HG02970 (cell line): ENCODE results near the gene PROCA1.

Source experiments
- ATAC-seq: cut with Tn5 transposase; IDR thresholded peaks from one replicate; pipeline ENCODE4 v1.9.1; 2021; ENCODE audit warnings: mild to moderate bottlenecking, moderate library complexity, moderate number of reproducible peaks; ENCODE audit not compliant: unreplicated experiment, low FRiP score

The PROCA1 gene

DNA sequence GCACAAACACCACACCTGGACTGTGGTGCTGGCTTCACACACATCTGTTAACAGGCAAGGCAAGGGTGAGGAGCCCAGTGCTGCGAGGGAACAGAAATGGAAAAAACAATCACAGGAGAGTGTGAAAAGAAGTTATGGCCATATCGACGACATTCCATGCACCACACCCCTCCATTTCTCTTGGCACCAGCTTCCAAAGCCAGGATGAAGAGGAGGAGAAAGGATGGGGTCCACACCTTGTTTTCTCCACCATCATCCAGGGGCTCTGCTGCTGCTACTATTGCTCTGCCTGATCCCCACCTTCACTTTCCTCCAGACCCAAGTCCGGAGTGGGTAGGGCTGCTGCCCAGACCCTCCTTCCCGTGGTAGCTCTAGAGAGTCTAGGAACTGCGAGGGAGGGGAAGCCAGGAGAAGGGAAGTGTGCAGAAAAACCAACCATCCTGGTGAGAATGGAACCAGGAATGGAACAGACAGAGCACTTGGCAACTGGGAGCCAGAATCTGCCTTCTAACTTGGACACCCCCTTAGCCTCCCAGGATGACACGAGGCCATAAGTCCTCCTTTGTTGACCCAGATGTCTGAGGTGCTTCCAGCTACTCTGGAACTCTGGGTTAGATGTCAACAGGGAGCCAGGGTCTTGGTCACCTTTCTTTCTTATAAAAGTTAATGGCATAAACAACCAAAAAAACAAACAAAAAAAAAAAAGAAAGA is 1.2 kb upstream of the PROCA1 start:
- ATAC-seq = no peak

DNA sequence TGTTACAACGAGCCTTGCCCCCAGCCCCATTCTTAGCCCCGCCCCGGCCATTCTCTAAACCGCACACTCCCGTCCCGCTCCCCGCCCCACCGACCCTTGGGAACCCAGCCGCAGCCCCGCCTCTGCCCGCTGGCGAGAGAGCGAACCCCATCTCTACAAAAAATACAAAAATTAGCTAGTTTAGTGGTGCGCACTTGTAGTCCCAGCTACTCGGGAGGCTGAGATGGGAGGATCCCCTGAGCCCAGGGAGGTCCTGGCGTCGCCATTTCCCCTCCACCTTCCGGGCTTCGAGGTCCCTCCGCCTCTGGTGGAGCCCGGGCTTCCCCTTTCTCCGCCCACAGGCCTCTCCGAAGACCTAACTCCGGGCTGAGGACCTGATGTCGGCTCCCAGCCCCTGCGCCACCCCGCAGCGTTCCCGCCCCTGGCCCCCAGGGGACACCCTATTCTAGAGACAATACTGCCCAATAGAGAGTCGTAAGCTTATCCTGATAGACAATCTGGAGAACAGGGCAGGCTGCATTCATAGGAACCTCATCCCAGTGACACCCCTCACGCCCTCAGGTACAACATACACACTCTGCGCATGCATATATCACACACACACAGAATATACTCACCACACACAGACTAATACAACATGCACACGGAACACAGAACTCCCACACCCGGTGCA is 480 bp upstream of the PROCA1 start:
- no peak for ATAC-seq

DNA sequence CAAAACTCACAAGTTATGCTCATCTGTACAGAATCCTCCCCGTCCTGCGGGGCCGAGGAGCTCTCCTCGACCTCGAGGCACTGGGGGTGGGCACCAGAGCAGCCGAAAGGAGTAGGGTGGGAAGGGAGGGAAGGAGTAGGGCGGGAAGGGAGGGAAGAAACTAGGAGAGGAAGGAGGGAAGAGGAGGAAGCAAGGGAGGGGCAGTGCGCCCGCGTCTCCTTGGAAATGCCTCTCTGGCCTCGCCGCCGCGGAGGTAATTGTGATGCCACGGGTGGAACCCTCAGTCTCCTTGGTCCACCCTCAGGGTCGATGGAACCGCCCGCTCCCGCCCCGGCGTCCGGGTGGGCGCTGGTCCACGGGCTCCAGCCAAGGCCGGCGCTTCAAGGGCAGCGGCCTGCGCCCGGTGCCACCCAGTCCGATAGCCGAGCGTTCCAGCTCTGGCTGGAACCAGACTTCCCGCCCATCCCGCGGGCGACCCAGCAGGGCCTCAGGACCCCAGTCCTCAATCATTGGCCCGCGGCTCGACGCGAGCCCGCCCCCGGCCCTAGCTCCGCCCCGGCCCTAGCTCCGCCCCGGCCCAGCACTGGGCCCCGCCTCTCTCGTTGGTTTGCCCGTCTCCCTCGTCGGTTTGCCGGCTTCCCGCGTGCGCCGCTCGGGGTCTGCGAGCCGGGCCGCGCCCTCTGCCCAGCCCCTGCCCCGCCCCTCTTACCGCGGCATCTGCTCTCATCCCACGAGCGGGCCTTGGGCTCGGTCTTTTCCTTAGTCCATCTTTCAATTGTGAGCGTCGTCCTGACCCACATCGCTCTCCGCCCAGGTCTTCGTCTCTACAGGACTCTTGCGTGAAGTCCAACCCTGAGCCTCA is 596 bp downstream of the PROCA1 start:
- peak; percentile 65 for ATAC-seq

DNA sequence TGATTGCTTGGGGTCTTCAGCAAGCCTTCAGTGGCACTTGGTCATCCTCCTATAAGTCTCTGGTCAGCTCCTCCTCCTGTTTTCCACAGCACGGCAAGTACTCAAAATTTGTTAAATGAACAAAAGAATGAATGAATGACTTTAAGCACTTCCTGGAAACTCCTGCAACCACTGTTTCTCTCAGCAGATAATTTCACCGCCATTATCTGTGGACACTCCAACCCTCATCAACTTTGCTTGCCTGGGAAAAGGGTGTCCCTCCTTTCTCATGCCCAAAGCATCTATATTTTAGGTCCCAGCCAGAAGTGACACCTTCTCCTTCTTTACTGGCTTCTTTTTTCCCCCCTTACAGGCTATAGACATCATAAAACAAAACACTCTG is 4.4 kb downstream of the PROCA1 start:
- ATAC-seq = no peak

DNA sequence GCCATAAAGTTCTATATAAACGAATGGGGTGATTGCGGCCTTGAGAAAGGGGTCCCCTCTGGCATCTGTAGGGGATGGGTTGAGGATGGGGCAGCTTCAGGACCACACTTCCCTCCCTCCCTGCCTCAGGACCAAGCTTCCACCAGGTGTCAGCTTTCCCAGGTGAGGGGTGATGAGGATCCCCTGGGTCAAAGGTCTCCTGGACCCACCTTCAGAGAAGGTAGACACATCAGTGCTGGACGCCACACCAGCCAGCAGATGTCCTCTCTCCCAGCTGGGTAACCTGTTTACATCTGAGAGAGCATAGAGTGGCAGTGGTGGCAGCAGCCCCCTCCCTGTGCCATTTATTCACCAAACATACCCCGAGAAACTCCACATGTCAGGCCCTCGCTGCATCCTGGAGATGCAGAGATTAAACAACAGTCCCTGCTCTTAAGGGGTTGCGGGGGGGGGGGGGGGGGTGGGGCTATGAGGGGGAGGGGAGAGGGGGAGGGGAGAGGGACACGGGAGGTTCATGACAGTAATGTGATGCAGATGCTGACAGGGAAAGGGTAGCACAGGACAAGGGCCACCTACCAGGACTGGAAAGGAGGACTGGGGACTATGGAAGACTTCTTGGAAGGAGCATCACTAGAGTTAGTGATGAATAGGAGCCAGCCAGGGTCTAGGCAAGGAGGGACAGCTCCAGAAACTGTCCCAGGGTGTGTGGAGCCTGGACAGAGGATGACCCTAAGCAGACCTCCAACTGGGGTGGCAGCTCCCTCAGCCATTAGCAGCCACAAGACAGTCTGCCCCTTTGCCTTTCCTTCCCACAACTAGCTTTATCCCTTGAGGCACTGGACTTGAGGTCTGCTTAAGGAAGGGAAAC is 5.0 kb downstream of the PROCA1 start:
- ATAC-seq = no peak

DNA sequence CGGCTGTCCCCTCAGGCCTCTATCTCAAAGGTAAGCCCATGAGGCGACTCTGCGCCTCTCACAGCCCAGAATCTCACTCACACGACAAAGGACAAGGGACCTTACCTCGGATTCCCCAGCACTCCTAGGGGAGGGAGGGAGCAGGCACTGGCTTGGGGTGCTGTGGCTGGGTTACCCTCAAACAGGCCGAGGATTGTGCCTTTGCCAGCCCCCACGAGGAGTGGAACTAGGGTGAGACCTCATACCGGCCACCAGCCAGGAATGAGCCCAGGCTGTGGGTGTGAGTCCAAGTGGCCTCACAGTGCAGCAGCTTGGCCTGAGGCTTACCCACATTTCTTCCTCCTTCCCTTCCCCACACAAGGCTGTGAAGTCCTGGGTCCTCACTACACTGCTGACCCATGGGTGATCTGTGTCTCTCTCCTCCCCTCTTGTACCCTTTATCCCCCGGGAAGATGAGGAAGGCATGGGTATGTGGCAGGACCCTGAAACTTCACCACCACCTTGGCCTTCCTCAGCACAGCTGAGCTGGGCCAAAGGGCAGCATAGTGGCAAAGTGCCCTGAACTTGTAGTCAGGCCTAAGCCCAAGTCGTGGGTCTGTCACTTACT is 5.9 kb downstream of the PROCA1 start:
- no peak for ATAC-seq

DNA sequence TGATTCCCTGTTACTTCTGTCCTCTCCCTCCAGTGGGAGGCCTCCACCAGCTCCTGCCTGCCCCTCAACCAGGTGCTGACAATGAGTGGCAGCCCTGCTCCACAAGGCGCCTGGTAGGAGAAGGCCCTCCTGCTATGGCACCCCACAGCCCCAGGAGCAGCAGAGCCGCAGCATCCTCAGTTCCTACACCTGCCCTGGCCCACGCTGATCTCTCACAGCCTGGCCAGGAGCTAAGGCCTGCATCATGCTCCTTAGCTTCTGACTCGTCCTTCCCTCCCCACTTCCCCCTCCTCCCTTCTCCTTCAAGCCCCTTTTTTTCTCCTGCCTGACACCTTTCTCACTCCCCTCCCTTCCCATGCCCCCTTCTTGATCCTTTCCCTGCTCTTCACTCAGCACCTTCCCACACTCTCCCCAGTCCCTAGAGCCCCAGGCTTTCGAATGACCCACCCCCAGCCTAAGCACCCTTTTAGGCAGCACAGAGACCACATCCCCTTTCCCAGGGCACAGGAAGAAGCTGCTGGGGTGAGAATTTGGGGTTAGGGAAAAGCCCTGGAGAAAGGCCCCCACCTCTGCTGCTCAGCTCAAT is 6.5 kb downstream of the PROCA1 start:
- ATAC-seq = no peak

DNA sequence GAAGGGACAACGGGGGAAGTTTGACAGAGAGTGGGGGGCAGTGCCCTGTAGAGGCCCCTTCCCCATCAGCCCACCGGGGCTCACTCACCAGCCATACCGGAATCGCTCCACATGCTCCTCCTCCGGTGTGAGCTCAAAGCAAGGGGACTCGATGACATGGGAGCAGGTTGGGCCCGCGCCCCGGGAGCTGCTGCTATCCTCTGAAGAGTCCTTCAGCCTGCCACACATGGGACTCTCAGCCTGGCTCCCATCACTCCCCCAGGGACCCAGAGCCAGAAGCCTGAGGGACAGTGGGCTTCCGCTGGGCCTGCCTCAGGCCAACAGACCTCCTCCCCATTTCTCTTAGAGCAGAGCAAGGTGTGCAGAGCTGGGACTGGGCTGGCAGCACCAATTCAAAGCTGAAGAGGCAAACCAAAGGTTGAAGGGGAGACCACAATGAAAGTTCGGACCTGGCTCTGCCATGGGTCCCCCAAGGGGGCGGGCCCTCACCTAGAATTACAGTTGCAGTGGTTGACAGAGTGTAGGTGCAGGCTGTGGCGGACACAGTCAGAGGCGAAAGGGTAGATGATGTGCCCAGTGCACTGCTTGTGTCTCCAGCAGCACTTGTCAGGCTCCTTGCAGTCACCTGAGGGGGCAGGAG is 7.3 kb downstream of the PROCA1 start:
- no peak for ATAC-seq

DNA sequence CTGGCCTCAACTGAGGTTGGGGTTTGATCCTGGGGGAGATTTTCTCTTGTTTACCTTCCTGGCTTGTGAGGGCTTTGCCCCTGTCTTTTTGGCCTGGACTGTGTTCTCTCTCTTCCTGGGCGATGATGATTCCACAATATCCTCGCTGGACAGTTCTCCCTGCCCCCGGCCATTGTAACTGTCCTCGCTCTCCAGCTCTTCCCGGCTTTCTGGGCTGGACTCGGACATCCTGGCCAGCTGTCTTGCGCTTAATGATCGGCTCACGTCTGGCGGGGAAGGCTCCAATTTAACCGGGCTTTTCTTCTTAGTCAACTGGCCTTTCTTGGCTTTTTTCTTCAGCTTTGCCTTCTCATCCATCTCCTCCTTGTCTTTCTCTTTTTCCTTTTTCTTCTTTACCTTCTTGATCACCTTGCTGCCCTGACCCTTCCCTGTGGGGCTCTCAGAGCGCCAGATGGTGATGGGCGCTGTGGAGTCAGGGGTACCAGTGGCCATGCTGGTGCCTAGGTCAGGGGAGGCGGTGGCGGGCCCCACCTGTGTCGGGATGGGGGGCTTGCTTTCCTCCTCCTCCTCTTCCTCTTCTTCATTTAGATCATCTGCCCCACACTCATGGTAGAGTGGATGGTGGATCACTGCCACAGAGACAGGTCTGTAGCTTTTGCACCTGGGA is 8.0 kb downstream of the PROCA1 start:
- ATAC-seq = no peak

DNA sequence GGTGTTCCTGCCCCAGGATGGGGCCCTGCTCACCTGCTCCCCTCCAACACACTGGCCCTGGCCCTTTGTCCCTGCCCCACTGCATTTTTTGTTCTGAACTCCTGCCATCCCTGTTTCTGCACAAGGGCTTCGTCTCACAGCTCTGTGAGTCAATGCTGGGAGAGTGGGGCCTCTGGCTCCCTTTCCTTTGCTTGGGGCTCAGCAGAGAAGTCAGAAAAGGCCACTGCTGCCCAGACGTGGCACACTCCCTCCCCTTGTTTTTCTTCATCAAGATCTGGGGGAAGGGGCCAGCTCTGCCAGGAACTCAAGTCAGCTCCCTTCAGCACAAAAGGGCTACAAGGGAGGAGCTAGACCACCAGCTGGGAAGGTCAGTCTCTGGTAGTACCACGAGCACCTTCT is 8.9 kb downstream of the PROCA1 start:
- no peak for ATAC-seq

DNA sequence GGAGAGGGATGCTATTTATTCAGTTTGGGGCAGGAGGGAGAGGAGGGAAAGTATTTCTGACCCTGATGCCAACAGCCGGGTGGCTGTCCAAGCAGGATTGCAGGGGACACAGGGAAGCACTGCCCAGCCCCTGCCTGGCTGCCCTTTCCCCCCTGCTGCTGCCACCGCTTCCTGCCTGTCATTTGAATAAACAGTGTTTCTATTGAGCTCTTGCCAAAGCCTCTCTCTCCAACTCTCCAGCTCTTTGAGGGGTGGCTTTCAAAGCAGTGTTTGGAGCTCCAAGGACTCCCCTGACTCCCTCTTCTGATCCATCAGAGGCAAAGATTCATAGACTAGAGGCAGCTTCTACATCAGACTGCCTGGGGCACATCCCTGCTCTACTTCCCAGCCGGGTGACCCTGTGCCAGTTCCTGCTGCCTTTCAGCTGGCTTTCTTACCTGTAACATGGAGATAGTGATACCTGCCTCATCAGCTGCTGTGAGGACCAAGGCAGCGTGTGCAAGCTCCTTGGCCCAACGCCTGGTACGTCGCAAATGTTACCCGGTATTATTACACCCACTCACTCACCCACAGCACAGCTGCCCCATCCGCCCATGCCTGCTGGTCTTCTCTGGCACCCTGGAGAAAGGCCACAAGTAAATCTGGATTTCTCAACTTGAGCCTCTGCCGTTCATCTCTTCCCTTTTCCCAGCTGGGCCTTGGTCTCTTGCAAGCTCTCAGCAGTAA is 9.5 kb downstream of the PROCA1 start:
- no peak for ATAC-seq

DNA sequence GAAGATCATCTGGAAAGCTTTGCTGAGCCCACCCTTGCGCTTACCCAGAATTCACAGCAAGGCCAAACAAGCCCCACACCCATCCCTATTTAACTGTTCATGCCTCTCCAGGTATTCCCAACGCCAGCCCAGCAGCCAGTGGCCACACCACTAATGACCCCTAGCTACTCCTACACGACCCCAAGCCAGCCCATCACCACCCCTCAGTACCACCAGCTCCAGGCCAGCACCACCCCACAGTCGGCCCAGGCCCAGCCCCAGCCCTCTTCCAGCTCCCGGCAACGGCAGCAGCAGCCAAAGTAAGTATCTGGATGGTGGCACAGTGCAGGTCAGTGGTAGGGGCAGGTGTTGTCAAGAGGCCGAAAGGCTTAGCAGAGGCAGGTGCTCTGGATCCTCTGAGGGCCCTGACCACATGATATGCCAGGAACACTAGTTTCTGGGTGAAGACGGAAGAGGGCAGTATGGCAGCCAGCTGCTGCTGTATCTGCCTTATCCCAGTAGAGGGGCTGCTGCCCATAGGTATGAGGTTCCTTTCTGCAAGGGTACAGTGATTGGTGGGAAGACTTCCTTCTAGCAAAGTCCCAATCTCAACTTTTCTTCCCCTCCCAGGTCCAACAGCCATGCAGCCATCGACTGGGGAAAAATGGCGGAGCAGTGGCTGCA is 10.7 kb downstream of the PROCA1 start:
- no peak for ATAC-seq

DNA sequence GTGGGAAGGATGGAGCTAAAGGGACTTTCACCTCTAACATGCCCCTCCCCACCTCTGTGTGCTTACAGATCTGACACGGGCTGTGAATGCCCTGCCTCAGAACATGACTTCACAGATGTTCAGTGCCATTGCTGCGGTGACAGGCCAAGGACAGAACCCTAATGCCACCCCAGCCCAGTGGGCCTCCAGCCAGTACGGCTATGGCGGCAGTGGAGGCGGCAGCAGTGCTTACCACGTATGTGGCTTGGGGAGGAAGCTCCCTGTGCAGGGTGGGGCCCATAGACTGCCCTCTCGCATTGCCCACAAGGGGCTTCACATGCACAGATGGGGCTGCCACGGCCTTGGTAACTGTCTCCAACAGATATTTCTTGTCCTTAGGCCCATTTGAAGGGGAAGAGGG is 11.4 kb downstream of the PROCA1 start:
- ATAC-seq = no peak

DNA sequence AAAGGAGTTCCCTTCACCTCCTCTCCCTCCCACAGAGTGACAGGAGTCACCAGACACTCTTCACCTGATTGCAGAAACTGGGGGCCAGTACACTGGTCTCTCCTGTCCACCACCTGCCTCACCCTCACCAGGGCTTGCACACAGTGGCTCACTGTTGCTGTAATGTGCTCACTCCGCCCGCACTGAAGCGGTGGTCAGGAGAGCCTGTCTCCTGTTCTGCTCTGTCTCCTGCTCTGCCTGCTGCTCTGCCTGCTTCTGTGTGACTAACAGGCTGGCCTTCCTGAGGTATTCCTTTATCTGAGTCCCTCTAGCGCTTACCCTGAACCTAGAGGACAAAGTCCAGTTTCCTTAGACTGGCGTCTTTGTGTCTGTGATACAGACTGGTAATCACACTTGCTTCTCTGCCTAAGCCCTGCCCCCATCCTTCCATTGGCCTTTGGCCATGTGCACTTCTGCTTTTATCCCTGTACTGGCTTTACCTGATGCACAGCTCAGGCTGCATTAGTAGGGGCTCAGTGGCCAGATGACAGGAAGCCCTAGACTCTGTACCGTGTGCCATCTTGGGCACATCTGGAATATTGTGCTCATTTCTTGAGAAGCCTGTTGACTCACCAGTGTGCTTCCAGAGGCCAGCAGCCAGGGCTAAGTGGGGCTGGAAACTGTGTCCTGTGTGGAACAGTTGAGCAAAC is 13.3 kb downstream of the PROCA1 start:
- ATAC-seq = no peak

DNA sequence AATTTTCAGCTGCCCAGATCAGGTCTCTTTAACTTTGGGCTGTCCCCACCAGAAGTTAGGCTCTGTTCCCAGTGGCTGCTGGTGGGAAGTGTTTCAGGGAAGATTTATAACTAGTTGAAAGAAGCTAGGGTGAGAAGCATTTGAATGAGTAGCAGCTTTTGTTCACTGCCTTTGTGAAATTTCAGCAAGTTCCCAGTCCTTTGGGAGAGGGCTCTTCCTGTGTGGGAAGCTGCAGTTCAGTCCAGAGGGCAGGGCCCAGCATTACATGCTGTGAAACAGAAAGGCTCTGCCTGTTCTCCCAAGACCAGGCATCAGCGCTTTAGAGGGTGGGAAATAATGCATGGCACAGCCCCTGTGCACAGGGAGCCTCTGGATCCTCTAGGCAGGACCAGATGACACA is 17.8 kb downstream of the PROCA1 start:
- ATAC-seq = no peak

DNA sequence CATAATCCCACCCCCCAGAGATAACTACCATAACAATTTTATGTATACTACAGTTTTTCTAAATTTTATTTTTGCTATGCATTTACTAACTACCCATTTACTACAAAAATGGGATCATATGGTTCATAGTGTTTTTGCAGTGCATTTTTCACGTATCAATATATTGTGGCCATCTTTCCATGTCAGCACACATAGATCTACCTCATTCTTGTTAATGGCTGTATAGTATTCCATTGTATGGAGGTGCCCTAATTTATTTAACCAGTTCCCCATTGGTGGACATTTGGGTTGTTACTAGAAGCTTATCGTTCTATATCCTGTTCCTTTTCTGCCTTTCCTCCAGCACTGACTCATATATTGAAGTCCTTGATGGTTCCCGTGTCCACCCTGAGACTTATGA is 22.7 kb downstream of the PROCA1 start:
- no peak for ATAC-seq

DNA sequence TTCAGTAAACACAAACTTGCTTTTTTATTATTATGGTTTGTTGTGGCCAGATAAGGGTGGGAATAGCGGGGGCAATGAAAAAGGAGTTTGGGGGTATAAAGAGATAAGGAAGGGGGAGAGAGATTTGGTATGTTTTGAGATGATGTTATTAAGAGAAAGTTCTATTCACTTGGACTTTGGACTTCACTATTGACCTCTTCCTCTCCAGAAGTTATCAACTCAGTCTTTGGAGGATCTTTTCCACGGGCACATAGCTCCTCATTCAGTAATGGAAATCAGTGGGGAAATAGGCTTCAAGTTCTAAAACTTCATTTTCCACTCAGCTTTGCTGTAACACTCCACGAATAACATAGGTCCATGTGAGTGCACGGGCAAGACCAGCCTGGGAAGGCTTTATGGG is 23.2 kb downstream of the PROCA1 start:
- no peak for ATAC-seq
